GM21786 (cell line): ENCODE data around the gene HOXD3.

Experiments used
- ATAC-seq: cut with Tn5 transposase; IDR thresholded peaks from one replicate; pipeline ENCODE4 v1.9.1; 2021; ENCODE audit not compliant: unreplicated experiment

Gene HOXD3

GRCh38 chr2:176132205-176133171, 24.6 kb upstream of the HOXD3 start:
- ATAC-seq = no peak

DNA sequence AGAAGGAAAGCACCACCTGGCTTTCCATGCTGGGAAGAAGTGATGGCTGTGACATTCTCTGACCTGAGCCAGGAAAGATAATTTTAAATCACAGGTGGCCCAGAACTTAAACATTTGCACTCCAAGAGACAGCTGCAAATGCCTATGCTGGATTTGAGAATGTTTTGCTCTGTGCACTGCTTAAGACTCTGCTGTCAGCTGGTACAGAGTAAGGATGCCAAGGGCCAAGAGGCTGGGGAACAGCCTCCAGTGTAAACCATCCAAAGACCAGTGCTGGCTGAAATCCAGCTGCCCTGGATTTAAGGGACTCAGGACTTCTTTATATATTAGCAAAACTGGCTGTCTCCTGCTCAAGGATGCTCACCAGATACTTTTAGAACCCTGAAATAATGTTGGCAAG, 23.7 kb upstream of the HOXD3 start:
- ATAC-seq = no peak

GRCh38 chr2:176134035-176134434, 23.1 kb upstream of the HOXD3 start:
- no peak for ATAC-seq

DNA sequence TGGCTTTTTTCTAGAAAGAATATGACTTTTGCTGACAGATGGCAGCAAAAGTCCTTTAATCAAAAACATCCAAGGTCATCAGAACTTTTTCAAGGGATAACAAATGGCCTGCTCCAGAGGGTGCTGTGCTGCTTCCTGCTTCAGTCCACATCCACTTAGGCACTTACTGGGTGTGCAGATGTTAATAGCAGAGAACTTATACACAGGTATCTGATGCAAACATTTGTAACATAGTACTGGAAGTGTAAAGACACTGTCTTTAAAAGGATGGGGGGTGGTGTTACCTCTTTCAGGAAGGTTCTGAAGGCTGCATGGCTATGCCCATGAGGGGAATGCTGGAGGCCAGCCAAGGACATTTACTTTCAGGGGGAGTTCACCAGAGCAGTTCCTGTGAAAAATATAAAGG, 22.1 kb upstream of the HOXD3 start:
- ATAC-seq = no peak

DNA sequence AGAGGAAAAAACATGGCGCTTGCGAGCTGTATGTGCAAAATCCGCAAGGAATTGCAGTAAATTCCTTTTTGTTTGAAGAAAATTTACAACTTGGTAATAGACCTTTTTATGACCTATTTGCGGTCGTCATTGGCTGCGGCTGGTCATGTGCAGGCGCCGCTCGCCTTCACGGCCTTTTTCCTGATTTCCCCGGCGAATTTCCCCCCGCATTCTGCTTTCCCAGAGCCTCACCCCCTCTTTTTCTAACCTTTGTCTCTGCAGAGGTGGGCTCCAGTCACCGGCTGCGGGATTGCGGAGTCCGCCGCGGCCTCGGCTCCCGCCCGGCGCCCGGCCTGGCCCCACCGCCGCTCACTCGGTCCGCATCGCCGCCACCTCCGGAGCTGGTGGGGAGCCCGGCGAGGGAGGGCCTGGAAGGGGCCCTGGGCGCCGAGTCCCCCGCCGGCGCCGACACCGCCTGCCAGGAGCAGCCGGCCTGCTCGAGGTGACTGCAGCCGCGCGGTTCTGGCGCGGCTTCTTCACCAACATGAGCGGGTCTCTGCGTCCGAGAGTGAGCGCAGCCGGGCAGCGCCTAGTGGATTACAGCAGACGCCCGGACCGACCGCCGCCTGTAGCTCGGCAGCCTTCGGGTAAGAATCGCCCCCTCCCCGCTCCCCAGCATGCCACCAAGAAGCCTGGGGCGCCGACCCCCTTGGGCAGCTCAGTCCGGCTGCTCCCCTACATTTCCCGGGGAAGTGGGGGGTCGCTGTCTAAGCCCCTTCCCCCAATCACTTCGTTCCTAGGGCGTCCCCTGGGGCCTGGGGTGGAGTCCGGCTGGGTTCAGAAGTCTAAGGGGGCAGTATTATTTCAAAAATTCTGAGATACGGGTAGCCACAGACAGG, 20.5 kb upstream of the HOXD3 start:
- ATAC-seq = no peak

DNA sequence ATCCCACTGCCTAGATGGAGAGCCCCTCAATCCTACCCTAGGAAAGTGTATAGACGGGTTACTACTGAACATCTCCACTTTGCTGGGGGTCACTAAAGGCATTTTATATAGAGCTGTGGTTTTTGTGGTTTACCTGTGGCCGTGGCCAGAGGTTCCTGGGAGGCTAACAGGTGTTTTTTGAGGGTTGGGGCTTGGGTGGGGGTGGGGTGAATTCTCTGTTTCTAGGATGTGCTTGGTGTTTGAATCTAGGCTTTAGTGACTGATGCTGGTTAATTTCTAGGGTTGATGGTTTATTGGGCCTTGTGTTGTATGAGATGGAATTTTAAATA, 19.9 kb upstream of the HOXD3 start:
- no peak for ATAC-seq

DNA sequence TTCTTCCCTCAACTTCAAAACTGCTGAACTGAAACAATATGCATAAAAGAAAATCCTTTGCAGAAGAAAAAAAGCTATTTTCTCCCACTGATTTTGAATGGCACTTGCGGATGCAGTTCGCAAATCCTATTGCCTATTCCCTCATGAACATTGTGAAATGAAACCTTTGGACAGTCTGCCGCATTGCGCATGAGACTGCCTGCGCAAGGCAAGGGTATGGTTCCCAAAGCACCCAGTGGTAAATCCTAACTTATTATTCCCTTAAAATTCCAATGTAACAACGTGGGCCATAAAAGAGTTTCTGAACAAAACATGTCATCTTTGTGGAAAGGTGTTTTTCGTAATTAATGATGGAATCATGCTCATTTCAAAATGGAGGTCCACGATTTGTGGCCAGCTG, 19.2 kb upstream of the HOXD3 start:
- ATAC-seq = no peak

- no peak for ATAC-seq
These were observed 18.6 kb upstream of the HOXD3 start for GRCh38 chr2:176138526-176138922.

- ATAC-seq = no peak
These were observed 18.0 kb upstream of the HOXD3 start for GRCh38 chr2:176138923-176139660.

DNA sequence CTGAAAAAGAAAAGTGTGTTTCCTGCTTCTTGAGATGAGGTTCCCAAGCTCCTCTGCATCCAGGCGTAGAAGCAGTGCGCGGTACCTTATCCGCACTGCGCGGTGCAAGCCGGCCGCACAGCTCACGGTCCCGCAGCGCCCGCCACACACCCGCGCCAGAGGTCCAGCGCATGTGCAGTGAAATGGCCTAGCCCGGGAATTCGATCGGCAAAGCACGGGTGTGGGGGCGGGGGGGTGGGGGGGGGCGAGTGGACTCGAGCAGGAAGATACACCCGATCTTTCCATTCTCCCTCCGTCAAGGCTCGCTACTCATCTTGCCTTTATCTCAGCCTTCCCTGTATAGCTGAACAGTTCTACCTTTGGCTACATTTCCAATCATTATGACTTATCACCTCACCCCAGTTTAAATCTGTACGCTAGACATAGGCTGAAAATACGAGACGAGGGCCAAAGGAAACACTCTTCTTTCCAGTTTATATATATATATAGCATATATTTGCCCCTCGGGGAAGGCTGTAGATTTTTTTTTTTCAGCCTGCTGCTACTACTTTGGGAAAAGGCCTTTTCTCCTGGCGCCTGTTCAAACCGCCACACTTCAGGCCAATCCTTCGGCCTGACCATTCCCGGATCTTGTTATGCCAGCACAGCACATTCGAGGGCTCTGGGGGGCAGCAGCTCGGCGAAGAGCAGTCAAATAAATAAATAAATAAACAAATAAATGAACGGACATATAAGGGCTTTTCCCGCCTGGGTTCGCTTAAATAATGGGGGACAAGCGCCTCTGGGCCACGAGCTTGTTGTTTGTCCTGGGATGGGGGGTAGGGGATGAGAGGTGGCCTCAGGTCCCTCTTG, 17.2 kb upstream of the HOXD3 start:
- no peak for ATAC-seq

DNA sequence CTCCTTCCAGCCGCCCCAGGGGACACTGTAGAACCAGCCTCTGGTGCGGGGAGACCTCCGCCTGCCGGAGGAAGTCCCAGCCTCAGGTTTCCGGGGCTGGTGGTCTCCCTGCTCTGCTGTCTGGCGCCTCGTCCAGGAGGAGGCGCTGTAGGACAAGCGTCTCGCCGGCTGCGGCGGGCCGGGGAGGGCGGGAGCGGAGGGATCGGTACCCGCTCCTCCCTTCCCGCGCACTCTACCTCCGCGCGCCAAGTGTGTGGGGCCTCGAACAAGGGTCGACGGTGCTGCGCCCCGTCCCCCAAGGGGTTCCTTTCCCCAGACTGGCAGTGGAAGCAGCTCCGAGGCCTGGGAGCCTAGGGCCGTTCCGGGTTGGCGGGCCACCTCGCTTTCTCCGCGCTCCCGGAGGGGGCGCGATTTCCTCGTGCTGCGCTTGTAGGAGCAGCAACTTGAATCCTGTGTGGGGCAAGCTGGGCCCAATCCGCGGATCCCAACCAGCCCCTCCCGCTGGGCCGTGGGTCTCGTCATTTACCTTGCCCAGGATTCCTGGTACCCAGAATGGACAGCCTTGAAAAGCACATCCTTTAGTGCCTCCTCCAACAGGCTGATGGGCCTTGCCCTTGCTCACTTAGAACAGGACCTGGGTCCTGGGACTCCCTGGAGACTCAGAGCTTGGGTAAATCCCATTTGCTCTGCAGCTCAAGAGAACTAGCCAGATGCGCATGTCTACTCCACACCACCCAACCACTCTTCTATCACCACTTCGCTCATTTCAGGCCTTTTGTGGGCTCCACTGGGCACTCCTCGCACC, 16.4 kb upstream of the HOXD3 start:
- peak; percentile 90 for ATAC-seq

- ATAC-seq = no peak
These were observed 14.8 kb upstream of the HOXD3 start for GRCh38 chr2:176142281-176142680.

- no peak for ATAC-seq
These were observed 11.8 kb upstream of the HOXD3 start for GRCh38 chr2:176145085-176145969.

GRCh38 chr2:176146101-176146500, 11.0 kb upstream of the HOXD3 start:
- no peak for ATAC-seq

DNA sequence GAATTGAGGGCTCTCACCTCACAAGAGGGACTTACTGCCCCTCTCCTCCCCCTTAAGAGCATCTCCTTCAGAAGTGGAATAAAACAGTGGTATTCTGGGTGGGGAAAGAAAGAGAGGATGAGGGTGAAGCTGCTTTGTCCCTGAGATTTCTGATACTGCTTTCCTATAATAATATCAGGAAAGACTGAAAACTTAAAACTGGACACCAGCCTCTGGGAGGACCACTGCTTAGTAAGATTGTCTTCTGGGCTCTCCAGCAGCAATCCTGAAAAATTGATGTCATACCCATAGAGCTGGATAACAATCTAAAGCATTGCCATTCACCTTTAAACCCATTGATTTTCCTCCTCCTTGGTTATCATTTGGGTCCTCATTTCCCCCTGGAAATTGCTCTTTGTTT, 10.5 kb upstream of the HOXD3 start:
- no peak for ATAC-seq

GRCh38 chr2:176147210-176147799, 9.8 kb upstream of the HOXD3 start:
- ATAC-seq = no peak

- no peak for ATAC-seq
These were observed 9.2 kb upstream of the HOXD3 start for GRCh38 chr2:176147800-176148496.
